H4 (cell line): Measurements from ENCODE around the gene PLIN4. TPM values are rescaled to one million over a fixed set of nuclear protein-coding genes. Genes with fewer than 3 reads are reported as not detected.

ENCODE experiments used
- DNase-seq: peaks from one replicate; pipeline ENCODE4 v3.0.0-alpha.2; 2015; ENCODE audit warnings: low spot score
- total RNA-seq: library from RNA; depleted of rRNA; stranded (reverse); fragments of >200 nt; shearing (Covaris generic); gene quantifications from 2 replicates; pipeline ENCODE4 v1.2.3, GENCODE V29; 2014; rRNA removed

Gene PLIN4
- total RNA-seq, 1 experiment from 2014 or later = 0.75 TPM

- no peak for DNase-seq
Observed at GRCh38 chr19:4456843-4457653, 61.2 kb downstream of the PLIN4 start.

GRCh38 chr19:4456476-4456842, 61.8 kb downstream of the PLIN4 start:
- DNase-seq = no peak

- no peak for DNase-seq
Observed at GRCh38 chr19:4455719-4456475, 62.4 kb downstream of the PLIN4 start.

GRCh38 chr19:4454747-4455718, 63.3 kb downstream of the PLIN4 start:
- no peak for DNase-seq

GRCh38 chr19:4453232-4454179, 64.8 kb downstream of the PLIN4 start:
- no peak for DNase-seq

- no peak for DNase-seq
Observed at GRCh38 chr19:4452230-4452990, 65.9 kb downstream of the PLIN4 start.

Other genes starting within 250 kb of the PLIN4 start
- not detected in 2 replicates for gene SHD, start 239.2 kb downstream of the PLIN4 start, total RNA-seq
- gene TMIGD2, start 216.1 kb downstream of the PLIN4 start, total RNA-seq = not detected in 2 replicates
- 19.0 and 26.7 TPM in 2 replicates for gene FSD1, start 213.9 kb downstream of the PLIN4 start, total RNA-seq
- 0.19 and 0.78 TPM in 2 replicates for gene STAP2, start 179.7 kb downstream of the PLIN4 start, total RNA-seq
- 1.7 and 2.9 TPM in 2 replicates for gene MPND, start 174.9 kb downstream of the PLIN4 start, total RNA-seq
- gene SH3GL1, start 117.9 kb downstream of the PLIN4 start, total RNA-seq = 34.1 TPM in 2 replicates
- 18.6 and 19.0 TPM in 2 replicates for gene CHAF1A, start 115.8 kb downstream of the PLIN4 start, total RNA-seq
- gene UBXN6, start 60.7 kb downstream of the PLIN4 start, total RNA-seq = 90.1 and 114 TPM in 2 replicates
- 22.0 and 34.2 TPM in 2 replicates for gene HDGFL2, start 46.2 kb downstream of the PLIN4 start, total RNA-seq
- gene PLIN5, start 16.7 kb upstream of the PLIN4 start, total RNA-seq = 0.25 TPM in 1 of 2 replicates, not detected in the other
- 0.29 and 0.43 TPM in 2 replicates for gene LRG1, start 21.6 kb upstream of the PLIN4 start, total RNA-seq
- gene SEMA6B, start 41.2 kb upstream of the PLIN4 start, total RNA-seq = 7.5 and 8.4 TPM in 2 replicates
- gene TNFAIP8L1, start 121.0 kb upstream of the PLIN4 start, total RNA-seq = 2.7 and 2.8 TPM in 2 replicates
- 165 and 192 TPM in 2 replicates for gene MYDGF, start 151.9 kb upstream of the PLIN4 start, total RNA-seq
- gene DPP9, start 205.4 kb upstream of the PLIN4 start, total RNA-seq = 27.7 and 47.5 TPM in 2 replicates